HG02981 (cell line): ENCODE data around the gene DSTYK.
"Not testable (repeated sequence)": the region's sequence is repeated elsewhere in the genome, so short reads cannot be mapped to it uniquely, and the experiment has no call there.

Experiments
- ATAC-seq: cut with Tn5 transposase; IDR thresholded peaks from one replicate; pipeline ENCODE4 v1.9.1; 2021; ENCODE audit warnings: mild to moderate bottlenecking, moderate library complexity; ENCODE audit not compliant: unreplicated experiment

The DSTYK gene

GRCh38 chr1:205243350-205244191 is 32.1 kb upstream of the DSTYK start:
- no peak for ATAC-seq

- no peak for ATAC-seq
Measured at GRCh38 chr1:205241366-205242030, 30.0 kb upstream of the DSTYK start.

GRCh38 chr1:205240569-205240968 is 29.1 kb upstream of the DSTYK start:
- ATAC-seq = no peak

- ATAC-seq = no peak
Measured at GRCh38 chr1:205240118-205240517, 28.6 kb upstream of the DSTYK start.

- ATAC-seq = no peak
Measured at GRCh38 chr1:205239078-205239477, 27.6 kb upstream of the DSTYK start.

- no peak for ATAC-seq
Measured at GRCh38 chr1:205237526-205238484, 26.3 kb upstream of the DSTYK start.

GRCh38 chr1:205236951-205237475 is 25.5 kb upstream of the DSTYK start:
- ATAC-seq = no peak

GRCh38 chr1:205236526-205236925 is 25.0 kb upstream of the DSTYK start:
- no peak for ATAC-seq

- ATAC-seq = no peak
Measured at GRCh38 chr1:205235951-205236350, 24.4 kb upstream of the DSTYK start.

GRCh38 chr1:205233986-205234385 is 22.5 kb upstream of the DSTYK start:
- not testable (repeated sequence) for ATAC-seq

- no peak for ATAC-seq
Measured at GRCh38 chr1:205232945-205233397, 21.5 kb upstream of the DSTYK start.

- no peak for ATAC-seq
Measured at GRCh38 chr1:205232127-205232820, 20.8 kb upstream of the DSTYK start.

GRCh38 chr1:205230982-205231381 is 19.5 kb upstream of the DSTYK start:
- no peak for ATAC-seq

GRCh38 chr1:205229916-205230700 is 18.6 kb upstream of the DSTYK start:
- ATAC-seq = no peak

GRCh38 chr1:205229399-205229871 is 17.9 kb upstream of the DSTYK start:
- ATAC-seq = no peak

GRCh38 chr1:205228093-205228521 is 16.6 kb upstream of the DSTYK start:
- peak; percentile 9 for ATAC-seq

GRCh38 chr1:205227584-205228013 is 16.1 kb upstream of the DSTYK start, which contains the start of gene TMCC2:
Gene TMCC2, plus strand, starts transcription at chr1:205227946. Its CDS starts 619 bp downstream, at chr1:205228565.
- ATAC-seq = peak; percentile 74

GRCh38 chr1:205226868-205227583 is 15.5 kb upstream of the DSTYK start:
- no peak for ATAC-seq
